Breast epithelium (tissue), 4 donors: ENCODE measurements around the gene IGLL1. TPM values are rescaled to one million over a fixed set of nuclear protein-coding genes. Genes with fewer than 3 reads are reported as not detected.
"Not testable (repeated sequence)": the region's sequence is repeated elsewhere in the genome, so short reads cannot be mapped to it uniquely, and the experiment has no call there.

Experiments
- DNase-seq, 2 donors: peaks; one replicate each; pipeline ENCODE4 v3.0.0-alpha.2; 2019; ENCODE audit warnings: low spot score in 2 of 2
- H3K27ac ChIP-seq, 2 donors: fragments of 200-600 bp; sonication (generic) in 1 of 2; one replicate each; pipeline ENCODE4 v1.5.1; 2016 to 2019; ENCODE audit warnings: mild to moderate bottlenecking in 1 of 2
- H3K27me3 ChIP-seq, 2 donors: fragments of 200-600 bp; sonication (generic) in 1 of 2; one replicate each; pipeline versions ENCODE4 v1.5.1 to v1.6.0; 2017 to 2019; ENCODE audit warnings: control low read depth in 1 of 2, mild to moderate bottlenecking in 1 of 2
- H3K36me3 ChIP-seq: fragments of 200-600 bp; one replicate; pipeline ENCODE4 v1.5.1; 2019
- H3K4me1 ChIP-seq, 2 donors: fragments of 200-600 bp; sonication (generic); one replicate each; pipeline ENCODE4 v1.5.1; 2016 to 2019; ENCODE audit warnings: control low read depth in 1 of 2
- H3K4me3 ChIP-seq, 3 donors: fragments of 200-600 bp; sonication (generic); 1 replicate in 2 of 3; 2 replicates in 1 of 3; pipeline ENCODE4 v1.5.1; 2016 to 2019; ENCODE audit warnings: mild to moderate bottlenecking in 3 of 3, moderate library complexity in 2 of 3
- H3K9me3 ChIP-seq, 2 donors: fragments of 200-600 bp; sonication (generic) in 1 of 2; one replicate each; pipeline ENCODE4 v1.5.1; 2016 to 2019; ENCODE audit warnings: control low read depth in 1 of 2
- CTCF ChIP-seq, 3 donors: fragments of 450-650 bp; IDR thresholded peaks; one replicate each; pipeline ENCODE4 v1.5.1; 2016 to 2017; ENCODE audit warnings: antibody characterized with exemption in 3 of 3, mild to moderate bottlenecking in 3 of 3, moderate library complexity in 3 of 3
- POLR2A ChIP-seq: fragments of 450-650 bp; IDR thresholded peaks from one replicate; pipeline ENCODE4 v1.6.1; 2016; ENCODE audit warnings: antibody characterized with exemption, mild to moderate bottlenecking, moderate library complexity
- POLR2AphosphoS5 ChIP-seq, 3 donors: sonication (generic); formaldehyde crosslinking; IDR thresholded peaks; one replicate each; pipeline ENCODE4 v1.6.1; 2017; ENCODE audit warnings: antibody characterized with exemption in 3 of 3
- intact Hi-C: fragments of 100-400 bp; cut with DNase I; formaldehyde crosslinking; loops from one replicate; pipeline ENCODE4 v1.15.1; 2023; ENCODE audit warnings: low total_unique reads
- total RNA-seq, 3 donors: library from RNA; depleted of rRNA; stranded (reverse); fragments of >200 nt; gene quantifications; one replicate each; pipeline ENCODE4 v1.1.0, GENCODE V29; 2016

Gene IGLL1
- total RNA-seq, 3 donors from 2014 or later, result not detected

- no peak for DNase-seq
- no peaks in the 10 kb centered on the region for H3K9me3 ChIP-seq
- H3K4me3 ChIP-seq, result no peak overlapping the region
- peaks cover 0 to 8% of the 10 kb centered on the region in 2 donors for H3K27me3 ChIP-seq
- TF ChIP-seq POLR2AphosphoS5 (IDR thresholded peaks at IDR 0.05) (no peak), POLR2A (no peak), CTCF (IDR thresholded peaks at IDR 0.05) (no peak)
- peaks cover 0 to 7% of the 10 kb centered on the region in 2 donors for H3K4me1 ChIP-seq
- no peak overlapping the region for H3K27ac ChIP-seq
- intact Hi-C loops, result no loop called here
- H3K36me3 ChIP-seq, result no peaks in the 10 kb centered on the region
Measured at GRCh38 chr22:23564276-23564675, 15.8 kb downstream of the IGLL1 start.

GRCh38 chr22:23563111-23563510 is 17.0 kb downstream of the IGLL1 start:
- intact Hi-C loops, result no loop called here
- H3K27me3 ChIP-seq, result peaks cover 0 to 8% of the 10 kb centered on the region in 2 donors
- no peak for TF ChIP-seq POLR2AphosphoS5 (IDR thresholded peaks at IDR 0.05)
- no peak for TF ChIP-seq CTCF (IDR thresholded peaks at IDR 0.05)
- TF ChIP-seq POLR2A, result no peak
- H3K4me1 ChIP-seq, result peaks cover 0 to 7% of the 10 kb centered on the region in 2 donors
- no peaks in the 10 kb centered on the region for H3K9me3 ChIP-seq
- H3K4me3 ChIP-seq, result no peak overlapping the region
- no peaks in the 10 kb centered on the region for H3K36me3 ChIP-seq
- no peak overlapping the region for H3K27ac ChIP-seq
- DNase-seq, result no peak

DNA sequence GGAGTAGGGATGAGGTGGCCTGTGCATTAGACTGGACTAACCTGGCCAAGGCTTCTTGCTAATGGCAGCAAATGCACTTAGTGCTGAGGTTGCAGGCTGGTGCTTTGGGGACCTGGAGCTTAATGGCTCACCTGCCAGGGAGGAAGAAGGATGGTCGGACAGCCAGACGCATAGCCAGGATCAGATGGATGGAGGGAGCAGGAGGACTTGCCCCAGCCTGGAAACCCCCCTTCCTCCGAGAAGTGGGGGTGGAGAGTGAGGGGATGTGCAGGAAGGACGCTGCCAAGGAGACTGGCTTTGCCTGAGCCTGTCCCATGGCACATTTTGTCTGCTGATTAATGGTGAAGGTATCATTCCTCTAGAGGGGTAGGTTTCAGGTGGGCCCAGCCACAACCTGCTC is 17.9 kb downstream of the IGLL1 start:
- DNase-seq, result no peak
- Histone ChIP-seq H3K36me3 (no peaks in the 10 kb centered on the region), H3K4me3 (no peak overlapping the region), H3K4me1 (peaks cover 0 to 7% of the 10 kb centered on the region in 2 donors), H3K9me3 (no peaks in the 10 kb centered on the region), H3K27ac (no peak overlapping the region), H3K27me3 (peaks cover 0 to 8% of the 10 kb centered on the region in 2 donors)
- intact Hi-C loops, result no loop called here
- TF ChIP-seq CTCF (IDR thresholded peaks at IDR 0.05), result no peak
- no peak for TF ChIP-seq POLR2AphosphoS5 (IDR thresholded peaks at IDR 0.05)
- TF ChIP-seq POLR2A, result no peak

- not testable (repeated sequence) for H3K27me3 ChIP-seq, DNase-seq
Measured at GRCh38 chr22:23561025-23561510, 19.0 kb downstream of the IGLL1 start.

GRCh38 chr22:23560215-23560614 is 19.9 kb downstream of the IGLL1 start:
- H3K27ac ChIP-seq, H3K9me3 ChIP-seq, H3K4me1 ChIP-seq, H3K27me3 ChIP-seq, H3K36me3 ChIP-seq, H3K4me3 ChIP-seq, intact Hi-C loops, DNase-seq: not testable (repeated sequence)

More at GRCh38 chr22:23561025-23561510, 19.0 kb downstream of the IGLL1 start:
- H3K36me3 ChIP-seq, H3K9me3 ChIP-seq, intact Hi-C loops, H3K4me3 ChIP-seq, H3K27ac ChIP-seq, H3K4me1 ChIP-seq: not testable (repeated sequence)

GRCh38 chr22:23557467-23557866 is 22.6 kb downstream of the IGLL1 start:
- no peak overlapping the region for H3K27ac ChIP-seq
- H3K4me1 ChIP-seq, result no peaks in the 10 kb centered on the region
- no peaks in the 10 kb centered on the region for H3K9me3 ChIP-seq
- no peak for DNase-seq
- intact Hi-C loops, result no loop called here
- no peak overlapping the region for H3K4me3 ChIP-seq
- TF ChIP-seq CTCF (IDR thresholded peaks at IDR 0.05), result no peak
- H3K36me3 ChIP-seq, result no peaks in the 10 kb centered on the region
- peaks cover 0 to 4% of the 10 kb centered on the region in 2 donors for H3K27me3 ChIP-seq
